Activated CD8-positive, alpha-beta T cell treated with anti-CD3 and anti-CD28 coated beads for 36 hours (primary cell): ENCODE measurements around the gene LGALS12. TPM values are rescaled to one million over a fixed set of nuclear protein-coding genes. Genes with fewer than 3 reads are reported as not detected.

Experiments used
- ATAC-seq: fragments of 200-7000 bp; cut with Tn5 transposase; one replicate; pipeline ENCODE4 v1.10.0; 2021; ENCODE audit warnings: mild to moderate bottlenecking, moderate library complexity
- CTCF ChIA-PET: fragments of 350-600 bp; sonication (Branson Sonifier 250); formaldehyde crosslinking; loops from one replicate; lab custom pipeline; 2021; ENCODE audit warnings: antibody characterized with exemption; lab: Charles Lee
- POLR2A ChIA-PET: fragments of 350-600 bp; sonication (Branson Sonifier 250); formaldehyde crosslinking; loops from one replicate; lab custom pipeline; 2021; ENCODE audit warnings: antibody characterized with exemption; lab: Charles Lee
- DNase-seq: peaks from one replicate; pipeline ENCODE4 v3.0.0-alpha.2; 2020
- H3K27ac Mint-ChIP-seq: one replicate; pipeline ENCODE4 v1.8.0; 2021; ENCODE audit warnings: mild to moderate bottlenecking, mixed read lengths
- H3K27me3 Mint-ChIP-seq: one replicate; pipeline ENCODE4 v1.8.0; 2021; ENCODE audit warnings: mixed read lengths
- H3K36me3 Mint-ChIP-seq: one replicate; pipeline ENCODE4 v1.8.0; 2021; ENCODE audit warnings: low read depth, mixed read lengths
- H3K4me1 Mint-ChIP-seq: one replicate; pipeline ENCODE4 v1.8.0; 2021; ENCODE audit warnings: low read depth, mixed read lengths
- H3K4me3 Mint-ChIP-seq: one replicate; pipeline ENCODE4 v1.8.0; 2021; ENCODE audit warnings: mild to moderate bottlenecking, moderate library complexity, mixed read lengths
- H3K9me3 Mint-ChIP-seq: one replicate; pipeline ENCODE4 v1.8.0; 2021; ENCODE audit warnings: mixed read lengths
- CTCF ChIP-seq: fragments of 200-600 bp; IDR thresholded peaks from one replicate; pipeline ENCODE4 v1.8.0; 2022; ENCODE audit warnings: antibody characterized with exemption, mild to moderate bottlenecking
- intact Hi-C: fragments of 100-400 bp; cut with micrococcal nuclease; formaldehyde crosslinking; loops from one replicate; pipeline ENCODE4 v1.10.0; 2022
- total RNA-seq, 2 experiments: library from RNA; stranded (reverse); gene quantifications; one replicate each; pipeline ENCODE4 v1.2.3, GENCODE V29; 2021

LGALS12 gene
- total RNA-seq, 2 experiments from 2014 or later = not detected

- ATAC-seq (no peak), DNase-seq (no peak)
- H3K27me3 Mint-ChIP-seq = no peaks in the 10 kb centered on the region
- H3K4me3 Mint-ChIP-seq = no peak overlapping the region
- no peak overlapping the region for H3K27ac Mint-ChIP-seq
- no peaks in the 10 kb centered on the region for H3K9me3 Mint-ChIP-seq
- no peaks in the 10 kb centered on the region for H3K36me3 Mint-ChIP-seq
- CTCF ChIA-PET = interaction anchor here (1.0 to 4.6 kb wide), 5 partner anchors 12 to 86 kb away, joined by 3 to 25 read pairs (median 7); partner anchors contain the start of gene PLAAT4
- H3K4me1 Mint-ChIP-seq = peaks cover 56% of the 10 kb centered on the region
- no peak for TF ChIP-seq CTCF
- POLR2A ChIA-PET = interaction anchor here (1.2 to 3.2 kb wide), 3 partner anchors 13 to 43 kb away, joined by 4 to 17 read pairs (median 13); partner anchors contain the start of gene PLAAT4
- intact Hi-C loops = loop anchor here (10.0 kb wide), 1 partner anchor 50 kb away; the partner anchor contains the start of gene PLAAT3
Observed at GRCh38 chr11:63564784-63565350, 59.0 kb downstream of the LGALS12 start.

Other genes with a start within 250 kb of the LGALS12 start
- gene SLC22A9, start 136.3 kb upstream of the LGALS12 start, total RNA-seq = not detected
- gene PLAAT5, start 14.9 kb upstream of the LGALS12 start, total RNA-seq = under 1 TPM; 0.16 to 0.29 TPM
- gene PLAAT4, start 30.7 kb downstream of the LGALS12 start, total RNA-seq = 10 to 100 TPM; 24.1 to 26.2 TPM
- gene PLAAT2, start 57.3 kb downstream of the LGALS12 start, total RNA-seq = under 1 TPM in 1 of 2 experiments, not detected in 1; 0.38 TPM
- 1 to 10 TPM; 4.8 to 6.5 TPM for gene PLAAT3, start 108.3 kb downstream of the LGALS12 start, total RNA-seq
- 10 to 100 TPM; 24.1 to 24.4 TPM for gene ATL3, start 165.3 kb downstream of the LGALS12 start, total RNA-seq
- 10 to 100 TPM; 32.1 to 34.0 TPM for gene RTN3, start 175.4 kb downstream of the LGALS12 start, total RNA-seq